SK-N-SH (cell line): Measurements from ENCODE around the gene PRDM10. TPM values are rescaled to one million over a fixed set of nuclear protein-coding genes. Genes with fewer than 3 reads are reported as not detected.
A peak's percentile ranks its signal among the peaks of the same experiment; 100 is the strongest.

ENCODE experiments used
- CTCF ChIA-PET: fragments of 300-600, 350-600 bp; formaldehyde crosslinking; extraction: SDS; loops from one replicate; lab custom pipeline; 2021; lab: Yijun Ruan, JAX
- POLR2A ChIA-PET: fragments of 350-600 bp; sonication (Branson Sonifier 250); formaldehyde crosslinking; extraction: SDS; loops from one replicate; lab custom pipeline; 2020; ENCODE audit warnings: antibody characterized with exemption, inconsistent platforms; lab: Yijun Ruan, JAX
- DNase-seq: peaks from one replicate; pipeline ENCODE4 v3.0.0; 2012
- H2AFZ ChIP-seq: fragments of 200-600 bp; sonication (generic); 2 replicates; pipeline ENCODE4 v1.8.1; 2016; ENCODE audit warnings: antibody characterized with exemption, mild to moderate bottlenecking, low read depth
- H3F3A ChIP-seq: fragments of 200-600 bp; sonication (generic); replicated peaks from 2 replicates; pipeline ENCODE3; 2016; ENCODE audit warnings: antibody characterized with exemption, mild to moderate bottlenecking; ENCODE audit not compliant: insufficient read depth
- H3K27ac ChIP-seq, 2 experiments: fragments of 200-500 bp in 1 of 2; fragments of 200-600 bp in 1 of 2; sonication (Bioruptor generic) in 1 of 2; sonication (generic), shearing (Covaris generic) in 1 of 2; 2 replicates each; pipeline versions ENCODE4 v1.5.1 to v1.6.1; 2014 to 2016; ENCODE audit warnings: low read depth in 2 of 2, inconsistent platforms in 1 of 2, low read length in 1 of 2, mild to moderate bottlenecking in 1 of 2, mixed read lengths in 1 of 2
- H3K27me3 ChIP-seq: fragments of 200-600 bp; sonication (generic), shearing (Covaris generic); 2 replicates; pipeline ENCODE4 v1.6.1; 2016; ENCODE audit warnings: mixed run types; ENCODE audit not compliant: insufficient read depth
- H3K36me3 ChIP-seq, 2 experiments: fragments of 200-500 bp in 1 of 2; fragments of 200-600 bp in 1 of 2; sonication (Bioruptor generic) in 1 of 2; sonication (generic) in 1 of 2; replicated peaks in 1 of 2; 2 replicates each; pipeline versions ENCODE3 to v1.5.1; 2014 to 2016; ENCODE audit warnings: low read length in 1 of 2, mild to moderate bottlenecking in 1 of 2; ENCODE audit not compliant: insufficient read depth in 2 of 2, control insufficient read depth in 1 of 2
- H3K4me1 ChIP-seq, 2 experiments: fragments of 200-500 bp in 1 of 2; fragments of 200-600 bp in 1 of 2; sonication (Bioruptor generic) in 1 of 2; sonication (generic), shearing (Covaris generic) in 1 of 2; 2 replicates each; pipeline versions ENCODE4 v1.5.1 to v1.6.1; 2014 to 2016; ENCODE audit warnings: low read depth in 1 of 2, low read length in 1 of 2, mixed run types in 1 of 2; ENCODE audit not compliant: insufficient read depth in 2 of 2, control insufficient read depth in 1 of 2
- H3K4me2 ChIP-seq: fragments of 200-600 bp; sonication (generic), shearing (Covaris generic); 2 replicates; pipeline ENCODE4 v1.6.1; 2017; ENCODE audit warnings: mixed run types
- H3K4me3 ChIP-seq, 2 experiments: fragments of 200-500 bp in 1 of 2; fragments of 200-600 bp in 1 of 2; sonication (Bioruptor generic) in 1 of 2; sonication (generic), shearing (Covaris generic) in 1 of 2; 2 replicates each; pipeline versions ENCODE4 v1.5.1 to v1.8.1; 2014 to 2016; ENCODE audit warnings: low read depth in 2 of 2, inconsistent platforms in 1 of 2, low read length in 1 of 2, mild to moderate bottlenecking in 1 of 2, mixed read lengths in 1 of 2, moderate library complexity in 1 of 2
- H3K79me2 ChIP-seq: fragments of 200-600 bp; sonication (generic); 2 replicates; pipeline ENCODE4 v1.8.1; 2017; ENCODE audit warnings: mild to moderate bottlenecking; ENCODE audit not compliant: insufficient read depth
- H3K9ac ChIP-seq: fragments of 200-600 bp; sonication (generic); 2 replicates; pipeline ENCODE4 v1.6.1; 2017; ENCODE audit warnings: mixed run types
- H3K9me2 ChIP-seq: fragments of 200-600 bp; sonication (generic); 2 replicates; pipeline ENCODE4 v1.6.1; 2017; ENCODE audit warnings: mixed run types
- H3K9me3 ChIP-seq: fragments of 200-600 bp; sonication (generic); 2 replicates; pipeline ENCODE4 v1.6.1; 2017; ENCODE audit warnings: mixed run types, mild to moderate bottlenecking, moderate library complexity
- H4K20me1 ChIP-seq: fragments of 200-600 bp; sonication (generic); 2 replicates; pipeline ENCODE4 v1.6.1; 2017; ENCODE audit warnings: mild to moderate bottlenecking, mixed run types; ENCODE audit not compliant: insufficient read depth
- CTCF ChIP-seq: fragments of 200-600 bp; sonication (generic); IDR thresholded peaks from 2 replicates; pipeline ENCODE4 v1.6.1; 2017; ENCODE audit warnings: antibody characterized with exemption, mild to moderate bottlenecking, moderate library complexity
- FOSL2 ChIP-seq: IDR thresholded peaks from 2 replicates; pipeline ENCODE4 v1.4.0; 2012; ENCODE audit warnings: low read depth, mild to moderate bottlenecking, moderate library complexity, borderline replicate concordance
- GATA2 ChIP-seq: sonication (generic); formaldehyde crosslinking; IDR thresholded peaks from 2 replicates; pipeline ENCODE4 v1.5.0; 2020; ENCODE audit warnings: mild to moderate bottlenecking, missing genetic modification reagents
- JUND ChIP-seq: IDR thresholded peaks from 2 replicates; pipeline ENCODE4 v1.4.0; 2012
- NFIC ChIP-seq: IDR thresholded peaks from 2 replicates; pipeline ENCODE4 v1.4.0; 2012; ENCODE audit warnings: borderline replicate concordance
- NRF1 ChIP-seq: IDR thresholded peaks from 2 replicates; pipeline ENCODE4 v1.6.1; 2012; ENCODE audit warnings: low read depth, mild to moderate bottlenecking, low read length
- POLR2AphosphoS5 ChIP-seq: IDR thresholded peaks from 2 replicates; pipeline ENCODE4 v1.6.1; 2012; ENCODE audit warnings: low read depth, low read length
- RFX5 ChIP-seq: IDR thresholded peaks from 2 replicates; pipeline ENCODE4 v1.6.1; 2012; ENCODE audit warnings: mild to moderate bottlenecking, improper control_type of control experiment, low read length
- SIN3A ChIP-seq: IDR thresholded peaks from 2 replicates; pipeline ENCODE4 v1.6.1; 2012; ENCODE audit warnings: low read depth, mild to moderate bottlenecking, low read length, moderate library complexity, borderline replicate concordance
- SMC3 ChIP-seq: IDR thresholded peaks from 2 replicates; pipeline ENCODE4 v1.6.1; 2012; ENCODE audit warnings: low read depth, low read length, improper control_type of control experiment
- TCF12 ChIP-seq: IDR thresholded peaks from 2 replicates; pipeline ENCODE4 v1.4.0; 2012
- TEAD4 ChIP-seq: IDR thresholded peaks from 2 replicates; pipeline ENCODE4 v1.4.0; 2012; ENCODE audit warnings: mild to moderate bottlenecking, borderline replicate concordance; ENCODE audit not compliant: insufficient read depth
- USF1 ChIP-seq: IDR thresholded peaks from 2 replicates; pipeline ENCODE4 v1.4.0; 2012; ENCODE audit warnings: low read depth, borderline replicate concordance
- USF2 ChIP-seq: fragments of 150-350 bp; IDR thresholded peaks from 2 replicates; pipeline ENCODE4 v1.6.1; 2017; ENCODE audit warnings: antibody characterized with exemption, low read length, low read depth, borderline replicate concordance
- WGBS: methylation state at CpG from one replicate; pipeline ENCODE4 v1.1.6; 2017; ENCODE audit warnings: low lambda C conversion rate; 5-methylcytosine and 5-hydroxymethylcytosine counted together
- polyA plus RNA-seq, 3 experiments: library from polyadenylated mRNA; depleted of rRNA; stranded (reverse); fragments of >200 nt; gene quantifications; 2 replicates each; pipeline ENCODE4 v1.2.3, GENCODE V29; 2012
- TF ChIP-seq, protein P1 (sequence below): IDR thresholded peaks from 2 replicates; pipeline ENCODE4 v1.4.0; 2012; ENCODE audit warnings: low read depth
- TF ChIP-seq, protein P2 (sequence below): IDR thresholded peaks from 2 replicates; pipeline ENCODE4; 2012
- TF ChIP-seq, protein P3 (sequence below): IDR thresholded peaks from 2 replicates; pipeline ENCODE4 v1.6.1; 2012; ENCODE audit warnings: mild to moderate bottlenecking, low read depth, low read length, moderate library complexity

Gene PRDM10
- polyA plus RNA-seq, 1 of the 3 experiments (the other 2 are of a cell fraction) = 1.9 TPM

DNA sequence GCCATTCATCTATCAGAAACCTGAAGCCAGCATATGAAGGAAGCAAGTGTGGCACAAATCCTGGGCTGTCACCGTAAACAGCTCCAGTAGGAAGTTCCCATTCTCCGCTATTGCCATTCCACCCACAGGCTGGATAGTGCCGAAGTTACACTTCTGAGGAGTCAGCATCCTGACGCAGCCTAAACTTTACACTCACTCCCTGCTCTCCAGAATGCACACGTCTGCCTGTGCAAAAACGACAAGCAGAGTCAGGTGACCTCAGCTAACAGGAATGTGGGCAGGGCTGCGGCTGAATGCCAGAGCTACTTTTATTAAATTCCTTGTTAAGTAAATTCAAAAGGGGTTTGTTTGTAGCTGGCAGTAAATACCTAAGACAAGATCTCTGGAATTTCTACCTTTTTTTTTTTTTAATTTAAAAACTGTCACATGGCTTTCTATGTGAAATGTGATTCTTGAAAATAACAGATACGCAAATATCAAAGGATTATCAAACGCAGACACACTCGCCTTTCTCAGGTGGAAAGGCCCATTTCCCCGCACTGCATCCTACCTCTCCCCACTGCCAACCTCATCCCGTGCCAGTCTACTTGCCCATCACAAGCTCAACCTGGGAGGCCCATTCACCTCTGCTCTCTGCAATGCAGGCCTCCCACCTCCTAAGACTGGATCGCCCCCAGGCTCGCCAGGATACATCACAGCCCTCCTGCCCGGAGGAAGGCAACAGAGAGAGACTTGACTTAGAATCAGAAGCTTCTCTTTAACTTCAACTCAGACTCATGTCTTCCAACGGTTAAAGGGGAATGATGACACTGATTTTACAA lies 140.7 kb downstream of the PRDM10 start:
- H3K79me2 ChIP-seq = no peaks in the 10 kb centered on the region
- no peaks in the 10 kb centered on the region for H3K9me3 ChIP-seq
- peak; percentile 82; the same call in 1 of the 2 replicates for TF ChIP-seq TEAD4
- no peak for TF ChIP-seq SMC3
- no peak for TF ChIP-seq USF1
- TF ChIP-seq FOSL2 = peak; percentile 52; the same call in 1 of the 2 replicates
- peak; percentile 81 for TF ChIP-seq JUND
- TF ChIP-seq, protein P1, sequence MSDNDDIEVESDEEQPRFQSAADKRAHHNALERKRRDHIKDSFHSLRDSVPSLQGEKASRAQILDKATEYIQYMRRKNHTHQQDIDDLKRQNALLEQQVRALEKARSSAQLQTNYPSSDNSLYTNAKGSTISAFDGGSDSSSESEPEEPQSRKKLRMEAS = 0 out of 2 replicates have a peak, but pooled peaks have one; percentile 25
- TF ChIP-seq GATA2 (CRISPR knock-in tag) = no peak
- TF ChIP-seq TCF12 = peak; percentile 64; the same call in 1 of the 2 replicates
- TF ChIP-seq NFIC = 0 out of 2 replicates have a peak, but pooled peaks have one; percentile 44
- TF ChIP-seq POLR2AphosphoS5 = peak; percentile 21; the same call in 1 of the 2 replicates
- TF ChIP-seq, protein P2, sequence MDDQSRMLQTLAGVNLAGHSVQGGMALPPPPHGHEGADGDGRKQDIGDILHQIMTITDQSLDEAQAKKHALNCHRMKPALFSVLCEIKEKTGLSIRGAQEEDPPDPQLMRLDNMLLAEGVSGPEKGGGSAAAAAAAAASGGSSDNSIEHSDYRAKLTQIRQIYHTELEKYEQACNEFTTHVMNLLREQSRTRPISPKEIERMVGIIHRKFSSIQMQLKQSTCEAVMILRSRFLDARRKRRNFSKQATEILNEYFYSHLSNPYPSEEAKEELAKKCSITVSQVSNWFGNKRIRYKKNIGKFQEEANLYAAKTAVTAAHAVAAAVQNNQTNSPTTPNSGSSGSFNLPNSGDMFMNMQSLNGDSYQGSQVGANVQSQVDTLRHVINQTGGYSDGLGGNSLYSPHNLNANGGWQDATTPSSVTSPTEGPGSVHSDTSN = peak; percentile 47; the same call in 1 of the 2 replicates
- 0 out of 2 replicates have a peak, but pooled peaks cover 4% of the 10 kb centered on the region for H4K20me1 ChIP-seq
- peaks cover 6 to 38% of the 10 kb centered on the region in 2 experiments for H3K36me3 ChIP-seq
- peak overlapping the region; percentile 31; the same call in 1 of the 2 replicates for H3K4me2 ChIP-seq
- peaks cover 5 to 12% of the 10 kb centered on the region in 2 experiments; a peak in 3 of 4 replicates for H3K4me1 ChIP-seq
- H3K27ac ChIP-seq = no peak overlapping the region; a peak in 1 of 4 replicates
- ChIA-PET POLR2A (no interaction called here), CTCF (interaction anchor here (1.1 to 1.6 kb wide), 2 partner anchors 15 to 530 kb away, joined by 3 to 4 read pairs; no protein-coding TSS in a partner anchor)
- 45% methylated on average over 16 of the region's 16 CpGs for WGBS
- H3K9me2 ChIP-seq = no peaks in the 10 kb centered on the region
- H3K4me3 ChIP-seq = no peak overlapping the region
- DNase-seq = no peak
- no peaks in the 10 kb centered on the region for H3K27me3 ChIP-seq
- H3K9ac ChIP-seq = no peak overlapping the region
- peaks cover 3% of the 10 kb centered on the region for H3F3A ChIP-seq
- H2AFZ ChIP-seq = no peak overlapping the region

GRCh38 chr11:129856036-129856435 lies 146.6 kb downstream of the PRDM10 start:
- WGBS = 97% methylated on average over 8 of the region's 8 CpGs
- no peaks in the 10 kb centered on the region for H4K20me1 ChIP-seq
- H3K36me3 ChIP-seq = peaks cover 0 to 4% of the 10 kb centered on the region in 2 experiments
- no peak overlapping the region for H3K4me3 ChIP-seq
- no peak overlapping the region for H2AFZ ChIP-seq
- H3K27me3 ChIP-seq = peaks cover 26% of the 10 kb centered on the region
- H3K27ac ChIP-seq = no peak overlapping the region
- H3F3A ChIP-seq = no peaks in the 10 kb centered on the region
- no peaks in the 10 kb centered on the region for H3K9me3 ChIP-seq
- no peak overlapping the region for H3K4me2 ChIP-seq
- no peaks in the 10 kb centered on the region for H3K9me2 ChIP-seq
- peaks cover 0 to 14% of the 10 kb centered on the region in 2 experiments; a peak in 1 of 4 replicates for H3K4me1 ChIP-seq
- no peaks in the 10 kb centered on the region for H3K79me2 ChIP-seq
- no peak overlapping the region for H3K9ac ChIP-seq
- no peak for DNase-seq
- ChIA-PET CTCF (no interaction called here), POLR2A (no interaction called here)
- TF ChIP-seq USF2 (no peak), TEAD4 (no peak), NRF1 (no peak), SIN3A (no peak), RFX5 (no peak), CTCF (no peak)
- TF ChIP-seq, protein P3, sequence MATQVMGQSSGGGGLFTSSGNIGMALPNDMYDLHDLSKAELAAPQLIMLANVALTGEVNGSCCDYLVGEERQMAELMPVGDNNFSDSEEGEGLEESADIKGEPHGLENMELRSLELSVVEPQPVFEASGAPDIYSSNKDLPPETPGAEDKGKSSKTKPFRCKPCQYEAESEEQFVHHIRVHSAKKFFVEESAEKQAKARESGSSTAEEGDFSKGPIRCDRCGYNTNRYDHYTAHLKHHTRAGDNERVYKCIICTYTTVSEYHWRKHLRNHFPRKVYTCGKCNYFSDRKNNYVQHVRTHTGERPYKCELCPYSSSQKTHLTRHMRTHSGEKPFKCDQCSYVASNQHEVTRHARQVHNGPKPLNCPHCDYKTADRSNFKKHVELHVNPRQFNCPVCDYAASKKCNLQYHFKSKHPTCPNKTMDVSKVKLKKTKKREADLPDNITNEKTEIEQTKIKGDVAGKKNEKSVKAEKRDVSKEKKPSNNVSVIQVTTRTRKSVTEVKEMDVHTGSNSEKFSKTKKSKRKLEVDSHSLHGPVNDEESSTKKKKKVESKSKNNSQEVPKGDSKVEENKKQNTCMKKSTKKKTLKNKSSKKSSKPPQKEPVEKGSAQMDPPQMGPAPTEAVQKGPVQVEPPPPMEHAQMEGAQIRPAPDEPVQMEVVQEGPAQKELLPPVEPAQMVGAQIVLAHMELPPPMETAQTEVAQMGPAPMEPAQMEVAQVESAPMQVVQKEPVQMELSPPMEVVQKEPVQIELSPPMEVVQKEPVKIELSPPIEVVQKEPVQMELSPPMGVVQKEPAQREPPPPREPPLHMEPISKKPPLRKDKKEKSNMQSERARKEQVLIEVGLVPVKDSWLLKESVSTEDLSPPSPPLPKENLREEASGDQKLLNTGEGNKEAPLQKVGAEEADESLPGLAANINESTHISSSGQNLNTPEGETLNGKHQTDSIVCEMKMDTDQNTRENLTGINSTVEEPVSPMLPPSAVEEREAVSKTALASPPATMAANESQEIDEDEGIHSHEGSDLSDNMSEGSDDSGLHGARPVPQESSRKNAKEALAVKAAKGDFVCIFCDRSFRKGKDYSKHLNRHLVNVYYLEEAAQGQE = no peak
- TF ChIP-seq, protein P1 = no peak
